ENCODE results near the gene LRRC25. TPM values are rescaled to one million over a fixed set of nuclear protein-coding genes. Genes with fewer than 3 reads are reported as not detected.

LRRC25 gene
- total RNA-seq, 1 donor from 2014 or later, result not detected

GRCh38 chr19:18422530-18423191 lies 25.2 kb upstream of the LRRC25 start:
- Mint-ChIP-seq H3K9me3 (ENCODE audit: unreplicated experiment) (no peaks in the 10 kb centered on the region), H3K36me3 (ENCODE audit: low read depth, unreplicated experiment) (peaks cover 4% of the 10 kb centered on the region), H3K4me1 (ENCODE audit: low read depth, unreplicated experiment) (peaks cover 3% of the 10 kb centered on the region), H3K4me3 (ENCODE audit: unreplicated experiment) (no peak overlapping the region), H3K27ac (ENCODE audit: unreplicated experiment) (no peak overlapping the region), H3K27me3 (ENCODE audit: low read depth, unreplicated experiment) (no peaks in the 10 kb centered on the region)
- Histone ChIP-seq H3K27me3 (ENCODE audit: insufficient read depth, low read length) (no peaks in the 10 kb centered on the region), H3K4me1 (ENCODE audit: insufficient read depth, low read length) (peaks cover 39% of the 10 kb centered on the region), H4K20me1 (ENCODE audit: insufficient read depth, low read length) (peaks cover 72% of the 10 kb centered on the region), H3K9me3 (ENCODE audit: insufficient read depth, low read depth, low read length) (no peaks in the 10 kb centered on the region), H3K9ac (ENCODE audit: low read length) (no peak overlapping the region), H2AFZ (ENCODE audit: low read depth, low read length) (no peak overlapping the region), H3K4me3 (ENCODE audit: insufficient read depth, low read depth, low read length) (no peak overlapping the region), H3K4me2 (ENCODE audit: low read length) (no peak overlapping the region), H3K36me3 (ENCODE audit: insufficient read depth, low read length) (no peaks in the 10 kb centered on the region), H3K27ac (ENCODE audit: low read depth, low read length) (no peak overlapping the region), H3K79me2 (ENCODE audit: insufficient read depth, low read length) (peaks cover 78% of the 10 kb centered on the region)
- TF ChIP-seq EZH2 (IDR thresholded peaks at IDR 0.05; ENCODE audit: insufficient read depth, low read length), result no peak
- TF ChIP-seq, protein P1, sequence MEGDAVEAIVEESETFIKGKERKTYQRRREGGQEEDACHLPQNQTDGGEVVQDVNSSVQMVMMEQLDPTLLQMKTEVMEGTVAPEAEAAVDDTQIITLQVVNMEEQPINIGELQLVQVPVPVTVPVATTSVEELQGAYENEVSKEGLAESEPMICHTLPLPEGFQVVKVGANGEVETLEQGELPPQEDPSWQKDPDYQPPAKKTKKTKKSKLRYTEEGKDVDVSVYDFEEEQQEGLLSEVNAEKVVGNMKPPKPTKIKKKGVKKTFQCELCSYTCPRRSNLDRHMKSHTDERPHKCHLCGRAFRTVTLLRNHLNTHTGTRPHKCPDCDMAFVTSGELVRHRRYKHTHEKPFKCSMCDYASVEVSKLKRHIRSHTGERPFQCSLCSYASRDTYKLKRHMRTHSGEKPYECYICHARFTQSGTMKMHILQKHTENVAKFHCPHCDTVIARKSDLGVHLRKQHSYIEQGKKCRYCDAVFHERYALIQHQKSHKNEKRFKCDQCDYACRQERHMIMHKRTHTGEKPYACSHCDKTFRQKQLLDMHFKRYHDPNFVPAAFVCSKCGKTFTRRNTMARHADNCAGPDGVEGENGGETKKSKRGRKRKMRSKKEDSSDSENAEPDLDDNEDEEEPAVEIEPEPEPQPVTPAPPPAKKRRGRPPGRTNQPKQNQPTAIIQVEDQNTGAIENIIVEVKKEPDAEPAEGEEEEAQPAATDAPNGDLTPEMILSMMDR (IDR thresholded peaks at IDR 0.05; ENCODE audit: insufficient read depth, low read depth, low read length), result no peak
- DNase-seq (ENCODE audit: low read depth) (no peak), FAIRE-seq (no peak)

GRCh38 chr19:18421371-18421959 lies 24.0 kb upstream of the LRRC25 start:
- Mint-ChIP-seq H3K27me3 (ENCODE audit: low read depth, unreplicated experiment) (no peaks in the 10 kb centered on the region), H3K4me3 (ENCODE audit: unreplicated experiment) (peak overlapping the region; percentile 87), H3K4me1 (ENCODE audit: low read depth, unreplicated experiment) (peaks cover 3% of the 10 kb centered on the region), H3K36me3 (ENCODE audit: low read depth, unreplicated experiment) (peaks cover 4% of the 10 kb centered on the region), H3K9me3 (ENCODE audit: unreplicated experiment) (no peaks in the 10 kb centered on the region), H3K27ac (ENCODE audit: unreplicated experiment) (peak overlapping the region; percentile 58)
- DNase-seq (ENCODE audit: low read depth) (no peak), FAIRE-seq (no peak)
- Histone ChIP-seq H3K9me3 (ENCODE audit: insufficient read depth, low read depth, low read length) (no peaks in the 10 kb centered on the region), H4K20me1 (ENCODE audit: insufficient read depth, low read length) (peaks cover 60% of the 10 kb centered on the region), H3K4me1 (ENCODE audit: insufficient read depth, low read length) (peaks cover 43% of the 10 kb centered on the region), H3K4me3 (ENCODE audit: insufficient read depth, low read depth, low read length) (no peak overlapping the region), H3K36me3 (ENCODE audit: insufficient read depth, low read length) (no peaks in the 10 kb centered on the region), H3K27ac (ENCODE audit: low read depth, low read length) (no peak overlapping the region), H2AFZ (ENCODE audit: low read depth, low read length) (no peak overlapping the region), H3K9ac (ENCODE audit: low read length) (peak overlapping the region; percentile 10), H3K27me3 (ENCODE audit: insufficient read depth, low read length) (no peaks in the 10 kb centered on the region), H3K4me2 (ENCODE audit: low read length) (peak overlapping the region; percentile 95), H3K79me2 (ENCODE audit: insufficient read depth, low read length) (peaks cover 67% of the 10 kb centered on the region)
- TF ChIP-seq EZH2 (IDR thresholded peaks at IDR 0.05; ENCODE audit: insufficient read depth, low read length), result no peak
- TF ChIP-seq, protein P1 (IDR thresholded peaks at IDR 0.05; ENCODE audit: insufficient read depth, low read depth, low read length), result no peak

- Histone ChIP-seq H3K9ac (ENCODE audit: low read length) (peak overlapping the region; percentile 83), H3K4me1 (ENCODE audit: insufficient read depth, low read length) (peaks cover 43% of the 10 kb centered on the region), H3K79me2 (ENCODE audit: insufficient read depth, low read length) (peaks cover 62% of the 10 kb centered on the region), H4K20me1 (ENCODE audit: insufficient read depth, low read length) (peaks cover 56% of the 10 kb centered on the region), H3K9me3 (ENCODE audit: insufficient read depth, low read depth, low read length) (no peaks in the 10 kb centered on the region), H3K36me3 (ENCODE audit: insufficient read depth, low read length) (no peaks in the 10 kb centered on the region), H2AFZ (ENCODE audit: low read depth, low read length) (no peak overlapping the region), H3K27me3 (ENCODE audit: insufficient read depth, low read length) (no peaks in the 10 kb centered on the region), H3K4me2 (ENCODE audit: low read length) (peak overlapping the region; percentile 95), H3K27ac (ENCODE audit: low read depth, low read length) (no peak overlapping the region), H3K4me3 (ENCODE audit: insufficient read depth, low read depth, low read length) (peak overlapping the region; percentile 70)
- peaks cover 4% of the 10 kb centered on the region for H3K4me1 Mint-ChIP-seq (ENCODE audit: low read depth, unreplicated experiment)
- H3K9me3 Mint-ChIP-seq (ENCODE audit: unreplicated experiment), result no peaks in the 10 kb centered on the region
- FAIRE-seq, result no peak
- H3K27me3 Mint-ChIP-seq (ENCODE audit: low read depth, unreplicated experiment), result no peaks in the 10 kb centered on the region
- TF ChIP-seq EZH2 (IDR thresholded peaks at IDR 0.05; ENCODE audit: insufficient read depth, low read length), result no peak
- TF ChIP-seq, protein P1 (IDR thresholded peaks at IDR 0.05; ENCODE audit: insufficient read depth, low read depth, low read length), result no peak
- DNase-seq (ENCODE audit: low read depth), result no peak
- peak overlapping the region; percentile 87 for H3K4me3 Mint-ChIP-seq (ENCODE audit: unreplicated experiment)
- peaks cover 4% of the 10 kb centered on the region for H3K36me3 Mint-ChIP-seq (ENCODE audit: low read depth, unreplicated experiment)
- H3K27ac Mint-ChIP-seq (ENCODE audit: unreplicated experiment), result peak overlapping the region; percentile 58
Observed at GRCh38 chr19:18420930-18421329, 23.5 kb upstream of the LRRC25 start.

Measured in astrocyte (in vitro differentiated cells and primary cell).